DMS153 (cell line): ENCODE data around the gene CCDC177.

Experiments used
- DNase-seq: peaks from one replicate; lab custom pipeline; 2025; lab: John Stamatoyannopoulos, UW

CCDC177 gene

GRCh38 chr14:69528930-69529329, 45.7 kb downstream of the CCDC177 start:
- DNase-seq = no peak

GRCh38 chr14:69528143-69528542, 46.5 kb downstream of the CCDC177 start:
- DNase-seq = no peak

- DNase-seq = no peak
These were observed 47.0 kb downstream of the CCDC177 start for GRCh38 chr14:69527635-69528034.

GRCh38 chr14:69525896-69526295, 48.8 kb downstream of the CCDC177 start:
- no peak for DNase-seq

- no peak for DNase-seq
These were observed 52.6 kb downstream of the CCDC177 start for GRCh38 chr14:69522026-69522425.
